Left ventricle myocardium inferior (tissue), 1 donor: ENCODE results near the gene LRP4. TPM values are rescaled to one million over a fixed set of nuclear protein-coding genes. Genes with fewer than 3 reads are reported as not detected.

Experiments
- DNase-seq: peaks from one replicate; pipeline ENCODE4 v3.0.0-alpha.2; 2020
- H3K27ac ChIP-seq: fragments of 200-600 bp; replicated peaks from 2 replicates; pipeline ENCODE4 v1.8.0; 2021
- H3K27me3 ChIP-seq: fragments of 200-600 bp; 2 replicates; pipeline ENCODE4 v1.8.0; 2021; ENCODE audit warnings: low read depth
- H3K36me3 ChIP-seq: fragments of 200-600 bp; 2 replicates; pipeline ENCODE4 v1.8.0; 2021
- H3K4me1 ChIP-seq: fragments of 200-600 bp; 2 replicates; pipeline ENCODE4 v1.8.0; 2021
- H3K4me3 ChIP-seq: fragments of 200-600 bp; 2 replicates; pipeline ENCODE4 v1.8.0; 2021; ENCODE audit warnings: mild to moderate bottlenecking, moderate library complexity
- H3K9me3 ChIP-seq: fragments of 200-600 bp; replicated peaks from 2 replicates; pipeline ENCODE4 v1.8.0; 2021
- CTCF ChIP-seq: fragments of 200-600 bp; IDR thresholded peaks from 2 replicates; pipeline ENCODE4 v1.8.0; 2021; ENCODE audit warnings: antibody characterized with exemption, mild to moderate bottlenecking, borderline replicate concordance
- intact Hi-C: fragments of 100-400 bp; cut with micrococcal nuclease; formaldehyde crosslinking; loops from one replicate; pipeline ENCODE4 v1.11.0; 2022
- total RNA-seq: library from RNA; stranded (reverse); fragmentation: NEBNext Ultra II Directional; extraction: Animal tissue kit (Norgen Biotek cat#: 25700); gene quantifications from one replicate; pipeline ENCODE4 v1.2.1, GENCODE V29; 2021
- donor health status: DM: no; HTN: yes; CAD: no; lungs with severe emphysema.

Gene LRP4
- total RNA-seq, 1 donor from 2014 or later, result 22.0 TPM

GRCh38 chr11:46879056-46879585, 39.2 kb downstream of the LRP4 start:
- peaks cover 80% of the 10 kb centered on the region for H3K36me3 ChIP-seq
- intact Hi-C loops, result no loop called here
- no peak for DNase-seq
- no peaks in the 10 kb centered on the region for H3K4me1 ChIP-seq
- TF ChIP-seq CTCF, result no peak
- no peak overlapping the region for H3K4me3 ChIP-seq
- H3K9me3 ChIP-seq, result no peaks in the 10 kb centered on the region
- H3K27ac ChIP-seq, result no peak overlapping the region
- no peaks in the 10 kb centered on the region for H3K27me3 ChIP-seq

- no peak for TF ChIP-seq CTCF
- Histone ChIP-seq H3K9me3 (no peaks in the 10 kb centered on the region), H3K36me3 (peaks cover 81% of the 10 kb centered on the region), H3K27me3 (no peaks in the 10 kb centered on the region), H3K4me1 (no peaks in the 10 kb centered on the region), H3K27ac (no peak overlapping the region), H3K4me3 (no peak overlapping the region)
- DNase-seq, result no peak
- intact Hi-C loops, result no loop called here
Measured at GRCh38 chr11:46877580-46877979, 40.8 kb downstream of the LRP4 start.

GRCh38 chr11:46876471-46876870, 41.9 kb downstream of the LRP4 start:
- Histone ChIP-seq H3K4me1 (no peaks in the 10 kb centered on the region), H3K27ac (no peak overlapping the region), H3K4me3 (no peak overlapping the region), H3K36me3 (peaks cover 84% of the 10 kb centered on the region), H3K9me3 (no peaks in the 10 kb centered on the region), H3K27me3 (no peaks in the 10 kb centered on the region)
- DNase-seq, result no peak
- no peak for TF ChIP-seq CTCF
- intact Hi-C loops, result no loop called here

- Histone ChIP-seq H3K36me3 (peaks cover 89% of the 10 kb centered on the region), H3K9me3 (no peaks in the 10 kb centered on the region), H3K4me3 (no peak overlapping the region), H3K4me1 (no peaks in the 10 kb centered on the region), H3K27me3 (no peaks in the 10 kb centered on the region), H3K27ac (no peak overlapping the region)
- intact Hi-C loops, result no loop called here
- no peak for TF ChIP-seq CTCF
- no peak for DNase-seq
Measured at GRCh38 chr11:46874586-46874985, 43.8 kb downstream of the LRP4 start.

- H3K9me3 ChIP-seq, result no peaks in the 10 kb centered on the region
- H3K27ac ChIP-seq, result no peak overlapping the region
- no peaks in the 10 kb centered on the region for H3K4me1 ChIP-seq
- no peak overlapping the region for H3K4me3 ChIP-seq
- intact Hi-C loops, result no loop called here
- no peak for TF ChIP-seq CTCF
- no peaks in the 10 kb centered on the region for H3K27me3 ChIP-seq
- peaks cover 73% of the 10 kb centered on the region for H3K36me3 ChIP-seq
- no peak for DNase-seq
Measured at GRCh38 chr11:46868912-46869311, 49.4 kb downstream of the LRP4 start.
